ENCODE data around the gene ZFHX3.

Gene ZFHX3

GRCh38 chr16:73056448-73056847 is 8.5 kb upstream of the ZFHX3 start:
- no peak for DNase-seq

- no peak for DNase-seq
These were observed 7.0 kb upstream of the ZFHX3 start for GRCh38 chr16:73054813-73055482.

- DNase-seq = no peak
These were observed 6.5 kb upstream of the ZFHX3 start for GRCh38 chr16:73054498-73054812.

GRCh38 chr16:73054125-73054484 is 6.2 kb upstream of the ZFHX3 start:
- no peak for DNase-seq

- no peak for DNase-seq
These were observed 5.6 kb upstream of the ZFHX3 start for GRCh38 chr16:73053364-73054124.

GRCh38 chr16:73053038-73053363 is 5.1 kb upstream of the ZFHX3 start:
- no peak for DNase-seq

GRCh38 chr16:73052576-73052975 is 4.6 kb upstream of the ZFHX3 start:
- DNase-seq = no peak

- no peak for DNase-seq
These were observed 4.0 kb upstream of the ZFHX3 start for GRCh38 chr16:73051961-73052360.

GRCh38 chr16:73051226-73051625 is 3.3 kb upstream of the ZFHX3 start:
- DNase-seq = no peak

GRCh38 chr16:73050201-73051099 is 2.5 kb upstream of the ZFHX3 start:
- no peak for DNase-seq

- DNase-seq = no peak
These were observed 1.6 kb upstream of the ZFHX3 start for GRCh38 chr16:73049511-73049910.

- no peak for DNase-seq
These were observed 1.2 kb upstream of the ZFHX3 start for GRCh38 chr16:73049091-73049490.

GRCh38 chr16:73048292-73049080 is 558 bp upstream of the ZFHX3 start:
- no peak for DNase-seq

GRCh38 chr16:73047221-73047535 is 750 bp downstream of the ZFHX3 start:
- no peak for DNase-seq

- DNase-seq = no peak
These were observed 1.1 kb downstream of the ZFHX3 start for GRCh38 chr16:73046849-73047214.

GRCh38 chr16:73046202-73046848 is 1.6 kb downstream of the ZFHX3 start:
- DNase-seq = no peak

- no peak for DNase-seq
These were observed 4.0 kb downstream of the ZFHX3 start for GRCh38 chr16:73043828-73044467.

- no peak for DNase-seq
These were observed 5.1 kb downstream of the ZFHX3 start for GRCh38 chr16:73042807-73043206.

GRCh38 chr16:73041676-73042075 is 6.3 kb downstream of the ZFHX3 start:
- no peak for DNase-seq

- DNase-seq = no peak
These were observed 7.1 kb downstream of the ZFHX3 start for GRCh38 chr16:73040735-73041402.

- no peak for DNase-seq
These were observed 7.8 kb downstream of the ZFHX3 start for GRCh38 chr16:73040136-73040535.
